H9 (cell line): ENCODE measurements around the gene BARX1. TPM values are rescaled to one million over a fixed set of nuclear protein-coding genes. Genes with fewer than 3 reads are reported as not detected.

Source experiments
- DNase-seq: peaks from one replicate; pipeline ENCODE4 v3.0.0-alpha.2; 2017
- H2AFZ ChIP-seq: one replicate; pipeline ENCODE4 v1.6.1; 2013; ENCODE audit warnings: mild to moderate bottlenecking, low read length, control low read depth, moderate library complexity
- H2AK5ac ChIP-seq: 2 replicates; pipeline ENCODE4 v1.6.1; 2013; ENCODE audit warnings: low read length, control low read depth, mixed read lengths; ENCODE audit not compliant: insufficient read length
- H2BK120ac ChIP-seq: one replicate; pipeline ENCODE4 v1.6.1; 2013; ENCODE audit warnings: low read depth, mild to moderate bottlenecking, low read length, control low read depth, inconsistent platforms; ENCODE audit not compliant: poor library complexity, severe bottlenecking
- H2BK12ac ChIP-seq: 2 replicates; pipeline ENCODE4 v1.6.1; 2013; ENCODE audit warnings: low read length, control low read depth, mixed read lengths, low read depth; ENCODE audit not compliant: insufficient read length
- H2BK15ac ChIP-seq: 2 replicates; pipeline ENCODE4 v1.6.1; 2013; ENCODE audit warnings: low read depth, low read length, control low read depth
- H2BK20ac ChIP-seq: one replicate; pipeline ENCODE4 v1.6.1; 2013; ENCODE audit warnings: low read depth, mild to moderate bottlenecking, low read length, control low read depth, inconsistent platforms; ENCODE audit not compliant: poor library complexity, severe bottlenecking
- H2BK5ac ChIP-seq: 2 replicates; pipeline ENCODE4 v1.6.1; 2013; ENCODE audit warnings: low read length, control low read depth, mixed read lengths; ENCODE audit not compliant: insufficient read length
- H3K14ac ChIP-seq: 2 replicates; pipeline ENCODE4 v1.6.1; 2013; ENCODE audit warnings: low read length, control low read depth; ENCODE audit not compliant: insufficient read depth
- H3K18ac ChIP-seq: 2 replicates; pipeline ENCODE4 v1.6.1; 2013; ENCODE audit warnings: low read depth, mild to moderate bottlenecking, mixed read lengths, low read length, control low read depth; ENCODE audit not compliant: insufficient read length
- H3K23ac ChIP-seq: 2 replicates; pipeline ENCODE4 v1.6.1; 2013; ENCODE audit warnings: low read length, control low read depth, mixed read lengths, low read depth; ENCODE audit not compliant: insufficient read length
- H3K23me2 ChIP-seq: 2 replicates; pipeline ENCODE4 v1.6.1; 2013; ENCODE audit warnings: low read depth, mild to moderate bottlenecking, mixed read lengths, low read length, control low read depth; ENCODE audit not compliant: insufficient read length, poor library complexity, severe bottlenecking
- H3K27ac ChIP-seq: 2 replicates; pipeline ENCODE4 v1.5.1; 2013; ENCODE audit warnings: low read length, control low read depth, mixed read lengths, low read depth; ENCODE audit not compliant: insufficient read length
- H3K27me3 ChIP-seq: 2 replicates; pipeline ENCODE4 v1.6.1; 2013; ENCODE audit warnings: low read length, control low read depth, inconsistent platforms; ENCODE audit not compliant: insufficient read depth
- H3K4ac ChIP-seq: 2 replicates; pipeline ENCODE4 v1.6.1; 2013; ENCODE audit warnings: low read depth, mild to moderate bottlenecking, control low read depth, inconsistent platforms, low read length, moderate library complexity
- H3K4me1 ChIP-seq: 2 replicates; pipeline ENCODE4 v1.6.1; 2013; ENCODE audit warnings: low read length, control low read depth, inconsistent platforms; ENCODE audit not compliant: insufficient read depth
- H3K4me2 ChIP-seq: 2 replicates; pipeline ENCODE4 v1.6.1; 2013; ENCODE audit warnings: low read length, control low read depth, mixed read lengths; ENCODE audit not compliant: insufficient read length, insufficient read depth
- H3K56ac ChIP-seq: 2 replicates; pipeline ENCODE4 v1.6.1; 2013; ENCODE audit warnings: low read depth, mild to moderate bottlenecking, mixed read lengths, low read length, control low read depth; ENCODE audit not compliant: insufficient read length
- H3K79me1 ChIP-seq: 2 replicates; pipeline ENCODE4 v1.6.1; 2013; ENCODE audit warnings: low read depth, mild to moderate bottlenecking, moderate library complexity, low read length, control low read depth, inconsistent platforms; ENCODE audit not compliant: insufficient read depth, poor library complexity, severe bottlenecking
- H3K79me2 ChIP-seq: 2 replicates; pipeline ENCODE4 v1.6.1; 2013; ENCODE audit warnings: low read length, control low read depth, inconsistent platforms; ENCODE audit not compliant: insufficient read depth
- H3K9ac ChIP-seq: 2 replicates; pipeline ENCODE4 v1.6.1; 2013; ENCODE audit warnings: low read length, control low read depth, mixed read lengths; ENCODE audit not compliant: insufficient read length; ENCODE audit errors: extremely low read depth
- H3K9me3 ChIP-seq: one replicate; pipeline ENCODE4 v1.6.1; 2013; ENCODE audit warnings: low read depth, low read length, inconsistent platforms; ENCODE audit not compliant: control insufficient read depth
- H3T11ph ChIP-seq: one replicate; pipeline ENCODE4 v1.6.1; 2013; ENCODE audit warnings: mild to moderate bottlenecking, low read length, control low read depth, inconsistent platforms
- H4K20me1 ChIP-seq: one replicate; pipeline ENCODE4 v1.6.1; 2013; ENCODE audit not compliant: control insufficient read depth, insufficient read length, insufficient read depth
- H4K5ac ChIP-seq: 2 replicates; pipeline ENCODE4 v1.6.1; 2013; ENCODE audit warnings: low read depth, mild to moderate bottlenecking, mixed read lengths, low read length, control low read depth; ENCODE audit not compliant: insufficient read length
- H4K8ac ChIP-seq: replicated peaks from 2 replicates; pipeline ENCODE4 v1.6.1; 2013; ENCODE audit warnings: low read length, control low read depth, mixed read lengths, low read depth; ENCODE audit not compliant: insufficient read length
- H4K91ac ChIP-seq: 2 replicates; pipeline ENCODE4 v1.6.1; 2013; ENCODE audit warnings: low read depth, mild to moderate bottlenecking, moderate library complexity, mixed read lengths, low read length, control low read depth; ENCODE audit not compliant: insufficient read length
- H3K27ac Mint-ChIP-seq, 3 experiments: 2 replicates in 2 of 3; 3 replicates in 1 of 3; pipeline ENCODE4 v1.8.0; 2020 to 2021; ENCODE audit warnings: mixed read lengths in 3 of 3, mild to moderate bottlenecking in 1 of 3, moderate library complexity in 1 of 3
- H3K27me3 Mint-ChIP-seq: 2 replicates; pipeline ENCODE4 v1.8.0; 2021; ENCODE audit warnings: low read depth, mild to moderate bottlenecking, moderate library complexity, mixed read lengths
- H3K36me3 Mint-ChIP-seq, 3 experiments: 2 replicates in 2 of 3; 3 replicates in 1 of 3; pipeline ENCODE4 v1.8.0; 2020 to 2021; ENCODE audit warnings: low read depth in 3 of 3, mixed read lengths in 3 of 3; ENCODE audit not compliant: insufficient read depth in 1 of 3
- H3K4me1 Mint-ChIP-seq, 2 experiments: 2 replicates each; pipeline ENCODE4 v1.8.0; 2020; ENCODE audit warnings: mixed read lengths in 2 of 2
- H3K4me3 Mint-ChIP-seq, 2 experiments: 2 replicates in 1 of 2; 3 replicates in 1 of 2; pipeline ENCODE4 v1.8.0; 2020 to 2021; ENCODE audit warnings: mild to moderate bottlenecking in 2 of 2, mixed read lengths in 2 of 2, moderate library complexity in 1 of 2
- H3K9me3 Mint-ChIP-seq, 2 experiments: 2 replicates in 1 of 2; 3 replicates in 1 of 2; pipeline ENCODE4 v1.8.0; 2020; ENCODE audit warnings: mild to moderate bottlenecking in 2 of 2, mixed read lengths in 2 of 2, moderate library complexity in 1 of 2
- WGBS: extraction: QIAGEN DNeasy Blood & Tissue Kit; methylation state at CpG from one replicate; pipeline ENCODE4 v1.1.7; 2013; ENCODE audit warnings: missing lambda C conversion rate, low lambda C conversion rate, mixed read lengths; ENCODE audit not compliant: insufficient read length; ENCODE audit errors: extremely low coverage; 5-methylcytosine and 5-hydroxymethylcytosine counted together
- total RNA-seq: library from RNA; stranded (reverse); gene quantifications from 2 replicates; pipeline ENCODE4 v1.2.1, GENCODE V29; 2021
- TF ChIP-seq, protein P1 (sequence below): fragments of 200-600 bp; sonication (generic); conservative IDR thresholded peaks from 3 replicates; pipeline ENCODE4 v1.8.0; 2021; ENCODE audit warnings: antibody characterized with exemption, mild to moderate bottlenecking

BARX1 gene
- total RNA-seq, 1 experiment from 2014 or later = 1.2 TPM

DNA sequence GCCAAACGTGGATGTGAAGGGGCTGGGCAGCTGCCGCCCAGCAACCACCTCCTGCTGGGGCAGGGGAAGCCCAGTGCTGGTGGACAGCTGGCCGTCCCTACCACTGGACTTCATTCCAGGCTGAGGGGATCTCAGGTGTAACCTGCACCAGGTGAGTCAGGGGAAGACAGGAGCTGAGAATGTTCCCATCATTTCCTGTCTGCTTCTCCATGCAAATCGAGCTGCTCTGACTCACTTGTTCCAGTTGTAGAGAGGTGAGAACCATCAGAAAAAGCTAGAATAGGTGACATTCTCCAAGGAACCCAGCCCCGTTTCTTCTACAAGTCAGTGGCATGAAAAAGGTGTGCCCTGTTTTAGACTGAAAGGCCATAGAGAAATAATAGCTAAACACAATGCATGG, 21.8 kb upstream of the BARX1 start:
- no peak overlapping the region for H4K8ac ChIP-seq
- H3K27me3 ChIP-seq = no peaks in the 10 kb centered on the region; the same call in 1 of the 2 replicates
- H2AK5ac ChIP-seq = no peak overlapping the region
- DNase-seq = no peak
- H3K4me2 ChIP-seq = no peak overlapping the region
- H3K23ac ChIP-seq = no peak overlapping the region
- TF ChIP-seq, protein P1, sequence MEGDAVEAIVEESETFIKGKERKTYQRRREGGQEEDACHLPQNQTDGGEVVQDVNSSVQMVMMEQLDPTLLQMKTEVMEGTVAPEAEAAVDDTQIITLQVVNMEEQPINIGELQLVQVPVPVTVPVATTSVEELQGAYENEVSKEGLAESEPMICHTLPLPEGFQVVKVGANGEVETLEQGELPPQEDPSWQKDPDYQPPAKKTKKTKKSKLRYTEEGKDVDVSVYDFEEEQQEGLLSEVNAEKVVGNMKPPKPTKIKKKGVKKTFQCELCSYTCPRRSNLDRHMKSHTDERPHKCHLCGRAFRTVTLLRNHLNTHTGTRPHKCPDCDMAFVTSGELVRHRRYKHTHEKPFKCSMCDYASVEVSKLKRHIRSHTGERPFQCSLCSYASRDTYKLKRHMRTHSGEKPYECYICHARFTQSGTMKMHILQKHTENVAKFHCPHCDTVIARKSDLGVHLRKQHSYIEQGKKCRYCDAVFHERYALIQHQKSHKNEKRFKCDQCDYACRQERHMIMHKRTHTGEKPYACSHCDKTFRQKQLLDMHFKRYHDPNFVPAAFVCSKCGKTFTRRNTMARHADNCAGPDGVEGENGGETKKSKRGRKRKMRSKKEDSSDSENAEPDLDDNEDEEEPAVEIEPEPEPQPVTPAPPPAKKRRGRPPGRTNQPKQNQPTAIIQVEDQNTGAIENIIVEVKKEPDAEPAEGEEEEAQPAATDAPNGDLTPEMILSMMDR = no peak
- WGBS = no CpG with 5 or more reads among the region's 5 CpGs
- Mint-ChIP-seq H3K9me3 (peaks cover 13 to 18% of the 10 kb centered on the region in 2 experiments), H3K36me3 (peaks cover 0 to 9% (median 7%) of the 10 kb centered on the region in 3 experiments; a peak in 4 of 7 replicates), H3K4me3 (no peak overlapping the region), H3K27ac (no peak overlapping the region), H3K4me1 (peaks cover 0 to 2% of the 10 kb centered on the region in 2 experiments; a peak in 1 of 4 replicates), H3K27me3 (peaks cover 12% of the 10 kb centered on the region)
- H4K5ac ChIP-seq = no peak overlapping the region
- H2BK5ac ChIP-seq = no peak overlapping the region
- H3K79me1 ChIP-seq = no peaks in the 10 kb centered on the region
- no peak overlapping the region for H4K91ac ChIP-seq
- H3K79me2 ChIP-seq = no peaks in the 10 kb centered on the region
- H2BK20ac ChIP-seq = no peak overlapping the region
- no peak overlapping the region for H3K9ac ChIP-seq
- no peak overlapping the region for H3K14ac ChIP-seq
- no peaks in the 10 kb centered on the region for H3K4me1 ChIP-seq
- no peak overlapping the region for H3T11ph ChIP-seq
- no peak overlapping the region for H2AFZ ChIP-seq
- H3K18ac ChIP-seq = no peak overlapping the region
- H2BK12ac ChIP-seq = no peak overlapping the region
- H3K4ac ChIP-seq = no peak overlapping the region
- no peaks in the 10 kb centered on the region for H4K20me1 ChIP-seq
- H3K27ac ChIP-seq = no peak overlapping the region
- no peak overlapping the region for H2BK15ac ChIP-seq
- H3K56ac ChIP-seq = no peak overlapping the region
- H2BK120ac ChIP-seq = no peak overlapping the region
- no peaks in the 10 kb centered on the region for H3K23me2 ChIP-seq
- H3K9me3 ChIP-seq = no peaks in the 10 kb centered on the region
